Measurements from ENCODE around the gene NEK6.

The NEK6 gene

GRCh38 chr9:124342776-124343485, 85.2 kb downstream of the NEK6 start:
- no peak for DNase-seq (ENCODE audit: low read depth in 2 of 2)

GRCh38 chr9:124343533-124344290, 86.0 kb downstream of the NEK6 start:
- no peak for DNase-seq (ENCODE audit: low read depth in 2 of 2)

GRCh38 chr9:124344291-124345050, 86.7 kb downstream of the NEK6 start:
- no peak for DNase-seq (ENCODE audit: low read depth in 2 of 2)

GRCh38 chr9:124345063-124345462, 87.3 kb downstream of the NEK6 start:
- no peak for DNase-seq (ENCODE audit: low read depth in 2 of 2)

- DNase-seq (ENCODE audit: low read depth in 2 of 2), result no peak
Observed at GRCh38 chr9:124345751-124346281, 88.1 kb downstream of the NEK6 start.

- no peak for DNase-seq (ENCODE audit: low read depth in 2 of 2)
Observed at GRCh38 chr9:124346347-124347163, 88.8 kb downstream of the NEK6 start.

- no peak for DNase-seq (ENCODE audit: low read depth in 2 of 2)
Observed at GRCh38 chr9:124347206-124347967, 89.6 kb downstream of the NEK6 start.

GRCh38 chr9:124347968-124348358, 90.2 kb downstream of the NEK6 start:
- DNase-seq (ENCODE audit: low read depth in 2 of 2), result no peak

- no peak for DNase-seq (ENCODE audit: low read depth in 2 of 2)
Observed at GRCh38 chr9:124348363-124348762, 90.6 kb downstream of the NEK6 start.

GRCh38 chr9:124348831-124349230, 91.1 kb downstream of the NEK6 start:
- DNase-seq (ENCODE audit: low read depth in 2 of 2), result no peak

GRCh38 chr9:124349267-124349666, 91.5 kb downstream of the NEK6 start:
- DNase-seq (ENCODE audit: low read depth in 2 of 2), result no peak

GRCh38 chr9:124349675-124350493, 92.1 kb downstream of the NEK6 start:
- DNase-seq (ENCODE audit: low read depth in 2 of 2), result no peak

GRCh38 chr9:124350494-124351263, 92.9 kb downstream of the NEK6 start:
- DNase-seq (ENCODE audit: low read depth in 2 of 2), result no peak

- no peak for DNase-seq (ENCODE audit: low read depth in 2 of 2)
Observed at GRCh38 chr9:124351672-124352468, 94.1 kb downstream of the NEK6 start.

- no peak for DNase-seq (ENCODE audit: low read depth in 2 of 2)
Observed at GRCh38 chr9:124352616-124353015, 94.9 kb downstream of the NEK6 start.

GRCh38 chr9:124353166-124353768, 95.5 kb downstream of the NEK6 start:
- DNase-seq (ENCODE audit: low read depth in 2 of 2), result no peak

- DNase-seq (ENCODE audit: low read depth in 2 of 2), result no peak
Observed at GRCh38 chr9:124353811-124354274, 96.1 kb downstream of the NEK6 start.

All from stimulated activated CD4-positive, alpha-beta T cell treated with anti-CD3 and anti-CD28 coated beads, Interleukin-1b, Interleukin-23, amount 100 ng/mL, for 4 hours (primary cell).